SK-N-SH (cell line): ENCODE data around the gene HMX2. TPM values are rescaled to one million over a fixed set of nuclear protein-coding genes. Genes with fewer than 3 reads are reported as not detected.

Source experiments
- CTCF ChIA-PET: fragments of 300-600, 350-600 bp; formaldehyde crosslinking; extraction: SDS; loops from one replicate; lab custom pipeline; 2021; lab: Yijun Ruan, JAX
- POLR2A ChIA-PET: fragments of 350-600 bp; sonication (Branson Sonifier 250); formaldehyde crosslinking; extraction: SDS; loops from one replicate; lab custom pipeline; 2020; ENCODE audit warnings: antibody characterized with exemption, inconsistent platforms; lab: Yijun Ruan, JAX
- DNase-seq: peaks from one replicate; pipeline ENCODE4 v3.0.0; 2012
- H2AFZ ChIP-seq: fragments of 200-600 bp; sonication (generic); 2 replicates; pipeline ENCODE4 v1.8.1; 2016; ENCODE audit warnings: antibody characterized with exemption, mild to moderate bottlenecking, low read depth
- H3F3A ChIP-seq: fragments of 200-600 bp; sonication (generic); replicated peaks from 2 replicates; pipeline ENCODE3; 2016; ENCODE audit warnings: antibody characterized with exemption, mild to moderate bottlenecking; ENCODE audit not compliant: insufficient read depth
- H3K27ac ChIP-seq, 2 experiments: fragments of 200-500 bp in 1 of 2; fragments of 200-600 bp in 1 of 2; sonication (Bioruptor generic) in 1 of 2; sonication (generic), shearing (Covaris generic) in 1 of 2; 2 replicates each; pipeline versions ENCODE4 v1.5.1 to v1.6.1; 2014 to 2016; ENCODE audit warnings: low read depth in 2 of 2, inconsistent platforms in 1 of 2, low read length in 1 of 2, mild to moderate bottlenecking in 1 of 2, mixed read lengths in 1 of 2
- H3K27me3 ChIP-seq: fragments of 200-600 bp; sonication (generic), shearing (Covaris generic); 2 replicates; pipeline ENCODE4 v1.6.1; 2016; ENCODE audit warnings: mixed run types; ENCODE audit not compliant: insufficient read depth
- H3K36me3 ChIP-seq, 2 experiments: fragments of 200-500 bp in 1 of 2; fragments of 200-600 bp in 1 of 2; sonication (Bioruptor generic) in 1 of 2; sonication (generic) in 1 of 2; replicated peaks in 1 of 2; 2 replicates each; pipeline versions ENCODE3 to v1.5.1; 2014 to 2016; ENCODE audit warnings: low read length in 1 of 2, mild to moderate bottlenecking in 1 of 2; ENCODE audit not compliant: insufficient read depth in 2 of 2, control insufficient read depth in 1 of 2
- H3K4me1 ChIP-seq, 2 experiments: fragments of 200-500 bp in 1 of 2; fragments of 200-600 bp in 1 of 2; sonication (Bioruptor generic) in 1 of 2; sonication (generic), shearing (Covaris generic) in 1 of 2; 2 replicates each; pipeline versions ENCODE4 v1.5.1 to v1.6.1; 2014 to 2016; ENCODE audit warnings: low read depth in 1 of 2, low read length in 1 of 2, mixed run types in 1 of 2; ENCODE audit not compliant: insufficient read depth in 2 of 2, control insufficient read depth in 1 of 2
- H3K4me2 ChIP-seq: fragments of 200-600 bp; sonication (generic), shearing (Covaris generic); 2 replicates; pipeline ENCODE4 v1.6.1; 2017; ENCODE audit warnings: mixed run types
- H3K4me3 ChIP-seq, 2 experiments: fragments of 200-500 bp in 1 of 2; fragments of 200-600 bp in 1 of 2; sonication (Bioruptor generic) in 1 of 2; sonication (generic), shearing (Covaris generic) in 1 of 2; 2 replicates each; pipeline versions ENCODE4 v1.5.1 to v1.8.1; 2014 to 2016; ENCODE audit warnings: low read depth in 2 of 2, inconsistent platforms in 1 of 2, low read length in 1 of 2, mild to moderate bottlenecking in 1 of 2, mixed read lengths in 1 of 2, moderate library complexity in 1 of 2
- H3K79me2 ChIP-seq: fragments of 200-600 bp; sonication (generic); 2 replicates; pipeline ENCODE4 v1.8.1; 2017; ENCODE audit warnings: mild to moderate bottlenecking; ENCODE audit not compliant: insufficient read depth
- H3K9ac ChIP-seq: fragments of 200-600 bp; sonication (generic); 2 replicates; pipeline ENCODE4 v1.6.1; 2017; ENCODE audit warnings: mixed run types
- H3K9me2 ChIP-seq: fragments of 200-600 bp; sonication (generic); 2 replicates; pipeline ENCODE4 v1.6.1; 2017; ENCODE audit warnings: mixed run types
- H3K9me3 ChIP-seq: fragments of 200-600 bp; sonication (generic); 2 replicates; pipeline ENCODE4 v1.6.1; 2017; ENCODE audit warnings: mixed run types, mild to moderate bottlenecking, moderate library complexity
- H4K20me1 ChIP-seq: fragments of 200-600 bp; sonication (generic); 2 replicates; pipeline ENCODE4 v1.6.1; 2017; ENCODE audit warnings: mild to moderate bottlenecking, mixed run types; ENCODE audit not compliant: insufficient read depth
- CHD2 ChIP-seq: fragments of 150-350 bp; IDR thresholded peaks from 2 replicates; pipeline ENCODE4 v1.6.1; 2018; ENCODE audit warnings: low read length; ENCODE audit not compliant: partially characterized antibody
- CTCF ChIP-seq: fragments of 200-600 bp; sonication (generic); IDR thresholded peaks from 2 replicates; pipeline ENCODE4 v1.6.1; 2017; ENCODE audit warnings: antibody characterized with exemption, mild to moderate bottlenecking, moderate library complexity
- FOXJ3 ChIP-seq: sonication (generic); formaldehyde crosslinking; IDR thresholded peaks from 2 replicates; pipeline ENCODE4 v1.5.1; 2020; ENCODE audit warnings: mild to moderate bottlenecking, missing genetic modification reagents
- FOXM1 ChIP-seq: IDR thresholded peaks from 2 replicates; pipeline ENCODE4 v1.4.0; 2012; ENCODE audit warnings: low read depth, mild to moderate bottlenecking
- GABPA ChIP-seq: IDR thresholded peaks from 2 replicates; pipeline ENCODE4 v1.4.0; 2012; ENCODE audit warnings: low read depth, mild to moderate bottlenecking
- MEF2A ChIP-seq: IDR thresholded peaks from 2 replicates; pipeline ENCODE4 v1.4.0; 2012; ENCODE audit warnings: low read depth, borderline replicate concordance
- NFIC ChIP-seq: IDR thresholded peaks from 2 replicates; pipeline ENCODE4 v1.4.0; 2012; ENCODE audit warnings: borderline replicate concordance
- RAD21 ChIP-seq: IDR thresholded peaks from 2 replicates; pipeline ENCODE4 v1.6.1; 2012; ENCODE audit warnings: mild to moderate bottlenecking, low read length
- RCOR1 ChIP-seq: fragments of 150-350 bp; IDR thresholded peaks from 2 replicates; pipeline ENCODE4 v1.6.1; 2017; ENCODE audit warnings: antibody characterized with exemption, low read length
- SIN3A ChIP-seq: IDR thresholded peaks from 2 replicates; pipeline ENCODE4 v1.6.1; 2012; ENCODE audit warnings: low read depth, mild to moderate bottlenecking, low read length, moderate library complexity, borderline replicate concordance
- SMC3 ChIP-seq: IDR thresholded peaks from 2 replicates; pipeline ENCODE4 v1.6.1; 2012; ENCODE audit warnings: low read depth, low read length, improper control_type of control experiment
- TEAD4 ChIP-seq: IDR thresholded peaks from 2 replicates; pipeline ENCODE4 v1.4.0; 2012; ENCODE audit warnings: mild to moderate bottlenecking, borderline replicate concordance; ENCODE audit not compliant: insufficient read depth
- ZBTB33 ChIP-seq: IDR thresholded peaks from 2 replicates; pipeline ENCODE4 v1.4.0; 2012; ENCODE audit warnings: low read depth, borderline replicate concordance
- WGBS: methylation state at CpG from one replicate; pipeline ENCODE4 v1.1.6; 2017; ENCODE audit warnings: low lambda C conversion rate; 5-methylcytosine and 5-hydroxymethylcytosine counted together
- polyA plus RNA-seq, 3 experiments: library from polyadenylated mRNA; depleted of rRNA; stranded (reverse); fragments of >200 nt; gene quantifications; 2 replicates each; pipeline ENCODE4 v1.2.3, GENCODE V29; 2012
- TF ChIP-seq, protein P1 (sequence below): fragments of 150-350 bp; IDR thresholded peaks from 2 replicates; pipeline ENCODE4 v1.6.1; 2016; ENCODE audit warnings: mild to moderate bottlenecking, low read depth, low read length

The HMX2 gene
- polyA plus RNA-seq, 1 of the 3 experiments (the other 2 are of a cell fraction): not detected

- DNase-seq: no peak
- Histone ChIP-seq H3K9me2 (no peaks in the 10 kb centered on the region), H3K9ac (no peak overlapping the region), H3K27me3 (peaks cover 4% of the 10 kb centered on the region; the same call in 1 of the 2 replicates), H3K9me3 (no peaks in the 10 kb centered on the region), H3F3A (no peaks in the 10 kb centered on the region), H3K27ac (no peak overlapping the region), H4K20me1 (no peaks in the 10 kb centered on the region), H3K4me2 (no peak overlapping the region), H3K79me2 (no peaks in the 10 kb centered on the region), H3K4me1 (no peaks in the 10 kb centered on the region), H3K36me3 (no peaks in the 10 kb centered on the region), H3K4me3 (no peak overlapping the region), H2AFZ (no peak overlapping the region)
- TF ChIP-seq RAD21 (no peak), SMC3 (no peak), RCOR1 (no peak), FOXJ3 (CRISPR knock-in tag) (no peak)
- WGBS: 58% methylated on average over 17 of the region's 26 CpGs
- ChIA-PET CTCF (interaction anchor here (0.9 to 1.4 kb wide), 2 partner anchors 14 to 15 kb away, joined by 3 to 5 read pairs; no protein-coding TSS in a partner anchor), POLR2A (interaction anchor here (0.5 kb wide), 1 partner anchor 949 kb away, joined by 3 read pairs; no protein-coding TSS in a partner anchor)
Measured at GRCh38 chr10:123117644-123118417, 30.1 kb upstream of the HMX2 start.

DNA sequence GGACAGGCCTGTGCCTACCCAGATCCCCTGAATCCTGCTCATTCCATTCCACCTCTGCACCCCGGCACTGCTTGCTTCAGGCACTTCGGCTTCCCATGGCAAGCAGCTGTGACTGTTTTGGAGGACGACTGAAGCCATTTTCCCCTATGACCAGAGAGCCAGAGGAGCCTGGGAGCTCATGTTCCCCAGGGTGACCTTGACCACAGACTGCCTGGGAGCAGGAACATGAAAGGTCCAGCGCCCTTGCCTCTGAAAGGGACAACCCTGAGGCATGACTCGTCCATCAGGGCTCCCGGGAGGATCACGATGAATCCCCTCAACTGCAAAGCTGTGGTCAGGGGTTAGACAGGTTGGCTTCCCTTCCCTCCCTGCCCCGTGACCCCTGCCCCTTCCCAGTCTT lies 28.9 kb upstream of the HMX2 start:
- H3K4me1 ChIP-seq: no peaks in the 10 kb centered on the region
- TF ChIP-seq CHD2 (no peak), CTCF (no peak), GABPA (no peak), SIN3A (no peak), NFIC (no peak), TEAD4 (no peak), RAD21 (no peak), SMC3 (no peak), ZBTB33 (no peak), FOXM1 (no peak), MEF2A (no peak)
- TF ChIP-seq, protein P1, sequence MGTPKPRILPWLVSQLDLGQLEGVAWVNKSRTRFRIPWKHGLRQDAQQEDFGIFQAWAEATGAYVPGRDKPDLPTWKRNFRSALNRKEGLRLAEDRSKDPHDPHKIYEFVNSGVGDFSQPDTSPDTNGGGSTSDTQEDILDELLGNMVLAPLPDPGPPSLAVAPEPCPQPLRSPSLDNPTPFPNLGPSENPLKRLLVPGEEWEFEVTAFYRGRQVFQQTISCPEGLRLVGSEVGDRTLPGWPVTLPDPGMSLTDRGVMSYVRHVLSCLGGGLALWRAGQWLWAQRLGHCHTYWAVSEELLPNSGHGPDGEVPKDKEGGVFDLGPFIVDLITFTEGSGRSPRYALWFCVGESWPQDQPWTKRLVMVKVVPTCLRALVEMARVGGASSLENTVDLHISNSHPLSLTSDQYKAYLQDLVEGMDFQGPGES: no peak
- no peaks in the 10 kb centered on the region for H3K9me2 ChIP-seq
- ChIA-PET POLR2A (no interaction called here), CTCF (interaction anchor here (0.9 to 1.4 kb wide), 2 partner anchors 13 to 262 kb away, joined by 3 to 5 read pairs; no protein-coding TSS in a partner anchor)
- H4K20me1 ChIP-seq: no peaks in the 10 kb centered on the region
- DNase-seq: no peak
- peaks cover 4% of the 10 kb centered on the region; the same call in 1 of the 2 replicates for H3K27me3 ChIP-seq
- no peaks in the 10 kb centered on the region for H3K79me2 ChIP-seq
- H3K9ac ChIP-seq: no peak overlapping the region
- H3K27ac ChIP-seq: no peak overlapping the region
- H3K4me2 ChIP-seq: no peak overlapping the region
- 42% methylated on average over 6 of the region's 8 CpGs for WGBS
- H3K9me3 ChIP-seq: no peaks in the 10 kb centered on the region
- H3K4me3 ChIP-seq: no peak overlapping the region
- H3K36me3 ChIP-seq: no peaks in the 10 kb centered on the region
- no peak overlapping the region for H2AFZ ChIP-seq
- H3F3A ChIP-seq: no peaks in the 10 kb centered on the region
